ENCODE data around the gene CNIH3.

The CNIH3 gene

DNA sequence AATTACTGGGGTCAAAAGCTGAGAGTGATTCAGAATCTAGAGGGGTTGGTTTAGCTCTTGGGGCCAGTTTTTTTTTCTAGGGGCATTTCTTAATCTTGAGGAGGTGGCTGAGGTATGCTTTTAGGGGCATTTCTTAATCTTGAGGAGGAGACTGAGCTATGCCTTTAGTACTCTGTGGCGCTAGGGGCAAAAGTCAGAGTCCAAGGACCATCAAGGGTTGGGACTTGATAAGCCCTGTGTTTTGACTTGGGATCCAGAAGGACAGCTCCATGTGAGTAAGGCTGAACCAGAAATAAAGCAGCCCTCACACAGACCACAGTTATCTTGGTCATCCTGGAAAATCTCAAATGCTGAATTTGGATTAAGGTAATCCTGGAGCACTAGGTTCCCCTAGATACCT is 3.9 kb upstream of the CNIH3 start:
- TF ChIP-seq, protein P1, sequence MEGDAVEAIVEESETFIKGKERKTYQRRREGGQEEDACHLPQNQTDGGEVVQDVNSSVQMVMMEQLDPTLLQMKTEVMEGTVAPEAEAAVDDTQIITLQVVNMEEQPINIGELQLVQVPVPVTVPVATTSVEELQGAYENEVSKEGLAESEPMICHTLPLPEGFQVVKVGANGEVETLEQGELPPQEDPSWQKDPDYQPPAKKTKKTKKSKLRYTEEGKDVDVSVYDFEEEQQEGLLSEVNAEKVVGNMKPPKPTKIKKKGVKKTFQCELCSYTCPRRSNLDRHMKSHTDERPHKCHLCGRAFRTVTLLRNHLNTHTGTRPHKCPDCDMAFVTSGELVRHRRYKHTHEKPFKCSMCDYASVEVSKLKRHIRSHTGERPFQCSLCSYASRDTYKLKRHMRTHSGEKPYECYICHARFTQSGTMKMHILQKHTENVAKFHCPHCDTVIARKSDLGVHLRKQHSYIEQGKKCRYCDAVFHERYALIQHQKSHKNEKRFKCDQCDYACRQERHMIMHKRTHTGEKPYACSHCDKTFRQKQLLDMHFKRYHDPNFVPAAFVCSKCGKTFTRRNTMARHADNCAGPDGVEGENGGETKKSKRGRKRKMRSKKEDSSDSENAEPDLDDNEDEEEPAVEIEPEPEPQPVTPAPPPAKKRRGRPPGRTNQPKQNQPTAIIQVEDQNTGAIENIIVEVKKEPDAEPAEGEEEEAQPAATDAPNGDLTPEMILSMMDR (IDR thresholded peaks at IDR 0.05; ENCODE audit: insufficient read depth, low read length, poor library complexity, severe bottlenecking): no peak
- TF ChIP-seq EZH2phosphoT487 (conservative IDR thresholded peaks at IDR 0.05; ENCODE audit: low read length): no peak
- Histone ChIP-seq H2AFZ (ENCODE audit: low read depth, low read length, severe bottlenecking) (no peak overlapping the region), H3K9ac (ENCODE audit: low read length) (no peak overlapping the region), H3K4me3 (ENCODE audit: insufficient read depth, low read length, poor library complexity, severe bottlenecking) (no peak overlapping the region), H3K4me2 (ENCODE audit: low read depth, low read length, poor library complexity, severe bottlenecking) (no peak overlapping the region), H3K27me3 (ENCODE audit: low read length) (no peaks in the 10 kb centered on the region), H4K20me1 (ENCODE audit: low read depth, low read length) (no peaks in the 10 kb centered on the region), H3F3A (ENCODE audit: insufficient read depth) (no peaks in the 10 kb centered on the region), H3K9me2 (replicated peaks; ENCODE audit: insufficient read depth, low read length) (no peaks in the 10 kb centered on the region), H3K9me3 (ENCODE audit: insufficient read depth, low read length) (no peaks in the 10 kb centered on the region), H3K79me2 (ENCODE audit: insufficient read depth, low read length) (no peaks in the 10 kb centered on the region), H3K27ac (ENCODE audit: low read depth, low read length) (no peak overlapping the region), H3K36me3 (ENCODE audit: low read length) (no peaks in the 10 kb centered on the region)

DNA sequence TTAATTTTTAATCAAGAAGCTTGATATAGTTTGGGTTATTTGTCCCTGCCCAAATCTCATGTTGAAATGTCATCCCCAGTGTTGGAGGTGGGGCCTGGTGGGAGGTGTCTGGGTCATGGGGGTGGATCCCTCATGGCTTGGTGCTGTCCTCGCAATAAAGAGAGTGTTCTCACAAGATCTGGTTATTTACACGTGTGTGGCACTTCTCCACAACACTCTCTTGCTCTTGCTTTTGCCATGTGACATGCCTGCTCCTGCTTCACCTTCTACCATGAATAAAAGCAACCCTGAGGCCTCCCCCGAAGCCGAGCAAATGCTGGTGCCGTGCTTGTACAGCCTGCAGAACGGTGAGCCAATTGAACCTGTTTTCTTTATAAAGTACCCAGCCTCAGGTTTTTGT is 2.6 kb upstream of the CNIH3 start:
- no peak overlapping the region for H3K27ac ChIP-seq (ENCODE audit: low read depth, low read length)
- H4K20me1 ChIP-seq (ENCODE audit: low read depth, low read length): no peaks in the 10 kb centered on the region
- H3K4me3 ChIP-seq (ENCODE audit: insufficient read depth, low read length, poor library complexity, severe bottlenecking): no peak overlapping the region
- no peak overlapping the region for H3K4me2 ChIP-seq (ENCODE audit: low read depth, low read length, poor library complexity, severe bottlenecking)
- no peaks in the 10 kb centered on the region for H3K9me3 ChIP-seq (ENCODE audit: insufficient read depth, low read length)
- H2AFZ ChIP-seq (ENCODE audit: low read depth, low read length, severe bottlenecking): no peak overlapping the region
- H3K9me2 ChIP-seq (replicated peaks; ENCODE audit: insufficient read depth, low read length): no peaks in the 10 kb centered on the region
- H3K9ac ChIP-seq (ENCODE audit: low read length): no peak overlapping the region
- no peaks in the 10 kb centered on the region for H3K79me2 ChIP-seq (ENCODE audit: insufficient read depth, low read length)
- no peaks in the 10 kb centered on the region for H3K27me3 ChIP-seq (ENCODE audit: low read length)
- TF ChIP-seq, protein P1 (IDR thresholded peaks at IDR 0.05; ENCODE audit: insufficient read depth, low read length, poor library complexity, severe bottlenecking): no peak
- TF ChIP-seq EZH2phosphoT487 (conservative IDR thresholded peaks at IDR 0.05; ENCODE audit: low read length): no peak
- H3K36me3 ChIP-seq (ENCODE audit: low read length): no peaks in the 10 kb centered on the region
- H3F3A ChIP-seq (ENCODE audit: insufficient read depth): no peaks in the 10 kb centered on the region

DNA sequence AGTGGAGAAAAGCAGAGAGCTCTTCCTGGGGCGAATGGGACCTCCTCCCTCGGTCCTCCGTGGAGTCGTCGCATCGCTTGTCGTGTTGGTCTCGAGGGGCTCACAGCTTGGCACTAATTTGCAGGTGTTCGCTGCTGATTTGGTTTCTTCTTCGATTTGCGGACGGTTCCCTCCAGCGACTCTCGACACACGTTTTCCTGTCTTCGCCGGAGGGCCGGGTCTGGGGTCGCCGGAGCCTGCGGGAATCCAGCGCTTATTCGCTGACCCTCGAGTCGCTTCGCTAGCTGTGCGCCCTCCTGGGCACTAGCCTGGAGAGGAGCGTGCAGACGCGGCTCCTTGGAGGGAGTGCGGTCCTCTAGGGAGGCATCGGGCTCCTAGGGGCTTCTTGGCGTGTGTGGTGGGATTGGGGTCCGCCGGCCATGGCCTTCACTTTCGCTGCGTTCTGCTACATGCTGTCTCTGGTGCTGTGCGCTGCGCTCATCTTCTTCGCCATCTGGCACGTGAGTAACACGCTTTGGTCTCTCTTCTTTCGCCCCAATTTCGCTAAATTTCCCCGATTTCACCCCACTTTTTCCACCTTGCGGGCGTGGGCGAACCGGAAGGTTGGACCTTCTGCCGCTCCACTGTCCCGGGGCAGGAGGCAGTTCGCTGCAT is 766 bp downstream of the CNIH3 start:
- Histone ChIP-seq H3K4me2 (ENCODE audit: low read depth, low read length, poor library complexity, severe bottlenecking) (no peak overlapping the region), H3K27ac (ENCODE audit: low read depth, low read length) (no peak overlapping the region), H3K27me3 (ENCODE audit: low read length) (no peaks in the 10 kb centered on the region), H4K20me1 (ENCODE audit: low read depth, low read length) (no peaks in the 10 kb centered on the region), H3K9me2 (replicated peaks; ENCODE audit: insufficient read depth, low read length) (no peaks in the 10 kb centered on the region), H2AFZ (ENCODE audit: low read depth, low read length, severe bottlenecking) (no peak overlapping the region), H3F3A (ENCODE audit: insufficient read depth) (no peaks in the 10 kb centered on the region), H3K79me2 (ENCODE audit: insufficient read depth, low read length) (no peaks in the 10 kb centered on the region), H3K36me3 (ENCODE audit: low read length) (no peaks in the 10 kb centered on the region), H3K9ac (ENCODE audit: low read length) (no peak overlapping the region), H3K4me3 (ENCODE audit: insufficient read depth, low read length, poor library complexity, severe bottlenecking) (no peak overlapping the region), H3K9me3 (ENCODE audit: insufficient read depth, low read length) (no peaks in the 10 kb centered on the region)
- TF ChIP-seq, protein P1 (IDR thresholded peaks at IDR 0.05; ENCODE audit: insufficient read depth, low read length, poor library complexity, severe bottlenecking): no peak
- no peak for TF ChIP-seq EZH2phosphoT487 (conservative IDR thresholded peaks at IDR 0.05; ENCODE audit: low read length)
